Endothelial cell of umbilical vein (primary cell): ENCODE measurements around the gene NUP205.

Experiments used
- EZH2 ChIP-seq: IDR thresholded peaks from 2 replicates; pipeline ENCODE4 v1.6.1; 2012; ENCODE audit warnings: borderline replicate concordance, low read depth, mild to moderate bottlenecking, moderate library complexity, low read length, inconsistent platforms; ENCODE audit not compliant: severe bottlenecking
- FOS ChIP-seq: IDR thresholded peaks from 2 replicates; pipeline ENCODE4 v1.6.1; 2011; ENCODE audit warnings: mild to moderate bottlenecking, low read length, moderate library complexity, borderline replicate concordance; ENCODE audit not compliant: insufficient read depth
- GATA2 ChIP-seq: IDR thresholded peaks from 2 replicates; pipeline ENCODE4 v1.7.0; 2011; ENCODE audit warnings: low read depth, mild to moderate bottlenecking, moderate library complexity, mixed read lengths, low read length; ENCODE audit not compliant: insufficient read length, insufficient read depth
- JUN ChIP-seq: IDR thresholded peaks from 2 replicates; pipeline ENCODE4 v1.6.1; 2011; ENCODE audit warnings: borderline replicate concordance, low read depth; ENCODE audit not compliant: insufficient read length, insufficient read depth
- MYC ChIP-seq: IDR thresholded peaks from one replicate; pipeline ENCODE4 v1.6.1; 2011; ENCODE audit warnings: mild to moderate bottlenecking, low read depth, low read length
- POLR2A ChIP-seq: IDR thresholded peaks from 2 replicates; pipeline ENCODE4 v1.6.1; 2012; ENCODE audit warnings: low read depth, mild to moderate bottlenecking, control low read depth, low read length
- POLR2AphosphoS5 ChIP-seq: IDR thresholded peaks from 2 replicates; pipeline ENCODE4 v1.6.1; 2012; ENCODE audit warnings: low read depth, mild to moderate bottlenecking, control low read depth, low read length, moderate library complexity; ENCODE audit not compliant: insufficient read depth
- TF ChIP-seq, protein P1 (sequence below), 2 donors: IDR thresholded peaks; 1 replicate in 1 of 2; 2 replicates in 1 of 2; pipeline ENCODE4 v1.5.1; 2011; ENCODE audit warnings: low read length in 2 of 2, mild to moderate bottlenecking in 2 of 2, moderate library complexity in 2 of 2, control low read depth in 1 of 2, inconsistent platforms in 1 of 2, low read depth in 1 of 2; ENCODE audit not compliant: insufficient read depth in 1 of 2; ENCODE audit errors: extremely low read depth in 1 of 2
- TF ChIP-seq, protein P2 (sequence below): IDR thresholded peaks from 2 replicates; pipeline ENCODE4 v1.6.1; 2011; ENCODE audit not compliant: insufficient read depth, insufficient read length

DNA sequence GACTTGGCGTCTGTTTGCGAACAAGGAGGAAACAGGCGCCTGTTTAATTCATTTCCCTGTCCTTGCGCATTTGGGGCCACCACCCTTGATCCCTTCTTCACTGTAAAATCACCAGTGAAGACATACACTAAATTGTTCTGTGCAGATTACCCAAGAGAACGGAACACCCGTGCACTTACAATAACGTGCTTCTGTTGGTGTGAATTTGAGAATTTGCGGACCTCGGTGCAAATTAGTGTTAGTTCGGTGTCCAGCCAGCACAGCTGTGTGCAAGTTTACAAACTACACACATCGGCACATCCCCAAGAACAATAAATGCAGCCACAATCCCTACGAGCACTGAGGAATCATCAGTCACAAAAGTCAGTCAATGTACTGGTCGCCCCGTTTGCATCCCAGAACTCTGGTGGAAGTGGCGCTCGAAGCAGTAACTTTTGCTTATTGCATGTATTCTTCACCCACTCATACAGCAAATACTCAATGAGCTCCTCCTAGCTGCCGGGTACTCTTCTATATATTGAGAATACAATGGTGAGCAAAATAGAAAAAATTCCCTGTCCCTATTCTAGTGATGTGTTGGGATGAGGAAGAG, 47.0 kb upstream of the NUP205 start:
- TF ChIP-seq, protein P1, sequence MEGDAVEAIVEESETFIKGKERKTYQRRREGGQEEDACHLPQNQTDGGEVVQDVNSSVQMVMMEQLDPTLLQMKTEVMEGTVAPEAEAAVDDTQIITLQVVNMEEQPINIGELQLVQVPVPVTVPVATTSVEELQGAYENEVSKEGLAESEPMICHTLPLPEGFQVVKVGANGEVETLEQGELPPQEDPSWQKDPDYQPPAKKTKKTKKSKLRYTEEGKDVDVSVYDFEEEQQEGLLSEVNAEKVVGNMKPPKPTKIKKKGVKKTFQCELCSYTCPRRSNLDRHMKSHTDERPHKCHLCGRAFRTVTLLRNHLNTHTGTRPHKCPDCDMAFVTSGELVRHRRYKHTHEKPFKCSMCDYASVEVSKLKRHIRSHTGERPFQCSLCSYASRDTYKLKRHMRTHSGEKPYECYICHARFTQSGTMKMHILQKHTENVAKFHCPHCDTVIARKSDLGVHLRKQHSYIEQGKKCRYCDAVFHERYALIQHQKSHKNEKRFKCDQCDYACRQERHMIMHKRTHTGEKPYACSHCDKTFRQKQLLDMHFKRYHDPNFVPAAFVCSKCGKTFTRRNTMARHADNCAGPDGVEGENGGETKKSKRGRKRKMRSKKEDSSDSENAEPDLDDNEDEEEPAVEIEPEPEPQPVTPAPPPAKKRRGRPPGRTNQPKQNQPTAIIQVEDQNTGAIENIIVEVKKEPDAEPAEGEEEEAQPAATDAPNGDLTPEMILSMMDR (IDR thresholded peaks at IDR 0.05; ENCODE audit: extremely low read depth in 1 of 2, insufficient read depth in 1 of 2, low read depth in 1 of 2, low read length in 2 of 2), result no peak
- TF ChIP-seq POLR2AphosphoS5 (no peak), POLR2A (no peak), EZH2 (no peak), JUN (no peak), FOS (no peak), GATA2 (no peak), MYC (no peak)
- TF ChIP-seq, protein P2, sequence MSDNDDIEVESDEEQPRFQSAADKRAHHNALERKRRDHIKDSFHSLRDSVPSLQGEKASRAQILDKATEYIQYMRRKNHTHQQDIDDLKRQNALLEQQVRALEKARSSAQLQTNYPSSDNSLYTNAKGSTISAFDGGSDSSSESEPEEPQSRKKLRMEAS, result no peak
